SK-N-SH treated with all-trans-retinoic acid at 6 μM for 48 hours (cell line): ENCODE measurements around the gene PPM1K.

ENCODE experiments used
- ATAC-seq: fragments of 200-7000 bp; cut with Tn5 transposase; 3 replicates; pipeline ENCODE4 v1.9.1; 2020; ENCODE audit warnings: mild to moderate bottlenecking, moderate library complexity
- ARNTL ChIP-seq: fragments of 450-650 bp; formaldehyde crosslinking; IDR thresholded peaks from 2 replicates; pipeline ENCODE4 v1.5.0; 2020; ENCODE audit warnings: low read depth, mild to moderate bottlenecking, moderate library complexity, borderline replicate concordance
- BACH2 ChIP-seq: fragments of 250-450 bp; sonication (Bioruptor Pico); IDR thresholded peaks from 2 replicates; pipeline ENCODE4 v1.9.0; 2021; ENCODE audit warnings: mild to moderate bottlenecking, borderline replicate concordance
- CSDC2 ChIP-seq: fragments of 250-450 bp; sonication (Bioruptor Pico); IDR thresholded peaks from 2 replicates; pipeline ENCODE4 v1.5.0; 2020; ENCODE audit warnings: mild to moderate bottlenecking, moderate library complexity
- CSRNP3 ChIP-seq: fragments of 250-450 bp; sonication (Bioruptor Pico); IDR thresholded peaks from 2 replicates; pipeline ENCODE4 v1.5.1; 2021; ENCODE audit warnings: mild to moderate bottlenecking, moderate library complexity
- ESRRG ChIP-seq: fragments of 250-450 bp; sonication (Bioruptor Pico); IDR thresholded peaks from 2 replicates; pipeline ENCODE4 v1.6.1; 2021; ENCODE audit warnings: mild to moderate bottlenecking
- GLIS3 ChIP-seq: fragments of 250-450 bp; sonication (Bioruptor Pico); IDR thresholded peaks from 2 replicates; pipeline ENCODE4 v1.5.0; 2020; ENCODE audit warnings: mild to moderate bottlenecking, moderate library complexity
- ISL1 ChIP-seq: fragments of 250-450 bp; sonication (Bioruptor Pico); IDR thresholded peaks from 2 replicates; pipeline ENCODE4 v2.1.2; 2022; ENCODE audit warnings: mild to moderate bottlenecking, moderate library complexity
- OSR1 ChIP-seq: fragments of 250-450 bp; sonication (Bioruptor Pico); IDR thresholded peaks from 2 replicates; pipeline ENCODE4 v1.8.0; 2022; ENCODE audit warnings: moderate library complexity, mild to moderate bottlenecking, inconsistent platforms
- PPARA ChIP-seq: fragments of 250-450 bp; sonication (Bioruptor Pico); IDR thresholded peaks from 2 replicates; pipeline ENCODE4 v1.5.0; 2020; ENCODE audit warnings: mild to moderate bottlenecking, borderline replicate concordance
- SNAI2 ChIP-seq: fragments of 250-450 bp; sonication (Bioruptor Pico); IDR thresholded peaks from 2 replicates; pipeline ENCODE4 v1.5.0; 2020; ENCODE audit warnings: mild to moderate bottlenecking, moderate library complexity
- TCF4 ChIP-seq: fragments of 250-450 bp; sonication (Bioruptor Pico); IDR thresholded peaks from 2 replicates; pipeline ENCODE4 v1.8.0; 2021; ENCODE audit warnings: mild to moderate bottlenecking, moderate library complexity, borderline replicate concordance
- TOX ChIP-seq: fragments of 250-450 bp; sonication (Bioruptor Pico); IDR thresholded peaks from 2 replicates; pipeline ENCODE4 v1.8.0; 2021; ENCODE audit warnings: mild to moderate bottlenecking, moderate library complexity, borderline replicate concordance
- ZC3H10 ChIP-seq: fragments of 250-450 bp; sonication (Bioruptor Pico); IDR thresholded peaks from 2 replicates; pipeline ENCODE4 v1.5.1; 2021; ENCODE audit warnings: mild to moderate bottlenecking, moderate library complexity
- ZFP30 ChIP-seq: fragments of 450-650 bp; formaldehyde crosslinking; IDR thresholded peaks from 2 replicates; pipeline ENCODE4 v1.5.0; 2022; ENCODE audit warnings: mild to moderate bottlenecking, moderate library complexity
- ZNF565 ChIP-seq: fragments of 450-650 bp; formaldehyde crosslinking; conservative IDR thresholded peaks from 2 replicates; pipeline ENCODE4 v1.5.0; 2020; ENCODE audit warnings: low read depth, mild to moderate bottlenecking, moderate library complexity
- ZNF70 ChIP-seq: fragments of 450-650 bp; formaldehyde crosslinking; IDR thresholded peaks from 2 replicates; pipeline ENCODE4 v1.5.0; 2020; ENCODE audit warnings: mild to moderate bottlenecking, moderate library complexity
- ZNF8 ChIP-seq: fragments of 450-650 bp; formaldehyde crosslinking; IDR thresholded peaks from 2 replicates; pipeline ENCODE4 v1.5.0; 2020; ENCODE audit warnings: mild to moderate bottlenecking, moderate library complexity
- TF ChIP-seq, protein P1 (sequence below): fragments of 250-450 bp; sonication (Bioruptor Pico); IDR thresholded peaks from 2 replicates; pipeline ENCODE4 v1.5.0; 2020; ENCODE audit warnings: mild to moderate bottlenecking, moderate library complexity
- TF ChIP-seq, protein P2 (sequence below): fragments of 250-450 bp; sonication (Bioruptor Pico); IDR thresholded peaks from 2 replicates; pipeline ENCODE4 v1.8.0; 2020; ENCODE audit warnings: mild to moderate bottlenecking, moderate library complexity, borderline replicate concordance
- TF ChIP-seq, protein P3 (sequence below): fragments of 250-450 bp; sonication (Bioruptor Pico); IDR thresholded peaks from 2 replicates; pipeline ENCODE4 v1.8.0; 2021; ENCODE audit warnings: low read depth, mild to moderate bottlenecking, moderate library complexity, borderline replicate concordance

The PPM1K gene

GRCh38 chr4:88257726-88258125 is 26.6 kb downstream of the PPM1K start (continued):
- TF ChIP-seq, protein P1, sequence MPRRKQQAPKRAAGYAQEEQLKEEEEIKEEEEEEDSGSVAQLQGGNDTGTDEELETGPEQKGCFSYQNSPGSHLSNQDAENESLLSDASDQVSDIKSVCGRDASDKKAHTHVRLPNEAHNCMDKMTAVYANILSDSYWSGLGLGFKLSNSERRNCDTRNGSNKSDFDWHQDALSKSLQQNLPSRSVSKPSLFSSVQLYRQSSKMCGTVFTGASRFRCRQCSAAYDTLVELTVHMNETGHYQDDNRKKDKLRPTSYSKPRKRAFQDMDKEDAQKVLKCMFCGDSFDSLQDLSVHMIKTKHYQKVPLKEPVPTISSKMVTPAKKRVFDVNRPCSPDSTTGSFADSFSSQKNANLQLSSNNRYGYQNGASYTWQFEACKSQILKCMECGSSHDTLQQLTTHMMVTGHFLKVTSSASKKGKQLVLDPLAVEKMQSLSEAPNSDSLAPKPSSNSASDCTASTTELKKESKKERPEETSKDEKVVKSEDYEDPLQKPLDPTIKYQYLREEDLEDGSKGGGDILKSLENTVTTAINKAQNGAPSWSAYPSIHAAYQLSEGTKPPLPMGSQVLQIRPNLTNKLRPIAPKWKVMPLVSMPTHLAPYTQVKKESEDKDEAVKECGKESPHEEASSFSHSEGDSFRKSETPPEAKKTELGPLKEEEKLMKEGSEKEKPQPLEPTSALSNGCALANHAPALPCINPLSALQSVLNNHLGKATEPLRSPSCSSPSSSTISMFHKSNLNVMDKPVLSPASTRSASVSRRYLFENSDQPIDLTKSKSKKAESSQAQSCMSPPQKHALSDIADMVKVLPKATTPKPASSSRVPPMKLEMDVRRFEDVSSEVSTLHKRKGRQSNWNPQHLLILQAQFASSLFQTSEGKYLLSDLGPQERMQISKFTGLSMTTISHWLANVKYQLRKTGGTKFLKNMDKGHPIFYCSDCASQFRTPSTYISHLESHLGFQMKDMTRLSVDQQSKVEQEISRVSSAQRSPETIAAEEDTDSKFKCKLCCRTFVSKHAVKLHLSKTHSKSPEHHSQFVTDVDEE (CRISPR knock-in tag), result no peak
- no peak for TF ChIP-seq CSDC2

GRCh38 chr4:88255111-88255510 is 29.2 kb downstream of the PPM1K start:
- no peak for TF ChIP-seq ZNF70 (CRISPR knock-in tag)
- TF ChIP-seq TCF4 (CRISPR knock-in tag), result no peak
- no peak for TF ChIP-seq ZC3H10 (CRISPR knock-in tag)
- no peak for TF ChIP-seq CSRNP3
- TF ChIP-seq, protein P2, sequence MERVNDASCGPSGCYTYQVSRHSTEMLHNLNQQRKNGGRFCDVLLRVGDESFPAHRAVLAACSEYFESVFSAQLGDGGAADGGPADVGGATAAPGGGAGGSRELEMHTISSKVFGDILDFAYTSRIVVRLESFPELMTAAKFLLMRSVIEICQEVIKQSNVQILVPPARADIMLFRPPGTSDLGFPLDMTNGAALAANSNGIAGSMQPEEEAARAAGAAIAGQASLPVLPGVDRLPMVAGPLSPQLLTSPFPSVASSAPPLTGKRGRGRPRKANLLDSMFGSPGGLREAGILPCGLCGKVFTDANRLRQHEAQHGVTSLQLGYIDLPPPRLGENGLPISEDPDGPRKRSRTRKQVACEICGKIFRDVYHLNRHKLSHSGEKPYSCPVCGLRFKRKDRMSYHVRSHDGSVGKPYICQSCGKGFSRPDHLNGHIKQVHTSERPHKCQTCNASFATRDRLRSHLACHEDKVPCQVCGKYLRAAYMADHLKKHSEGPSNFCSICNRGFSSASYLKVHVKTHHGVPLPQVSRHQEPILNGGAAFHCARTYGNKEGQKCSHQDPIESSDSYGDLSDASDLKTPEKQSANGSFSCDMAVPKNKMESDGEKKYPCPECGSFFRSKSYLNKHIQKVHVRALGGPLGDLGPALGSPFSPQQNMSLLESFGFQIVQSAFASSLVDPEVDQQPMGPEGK (CRISPR knock-in tag), result no peak
- no peak for TF ChIP-seq SNAI2 (CRISPR knock-in tag)
- TF ChIP-seq ZFP30 (CRISPR knock-in tag), result no peak
- TF ChIP-seq, protein P3, sequence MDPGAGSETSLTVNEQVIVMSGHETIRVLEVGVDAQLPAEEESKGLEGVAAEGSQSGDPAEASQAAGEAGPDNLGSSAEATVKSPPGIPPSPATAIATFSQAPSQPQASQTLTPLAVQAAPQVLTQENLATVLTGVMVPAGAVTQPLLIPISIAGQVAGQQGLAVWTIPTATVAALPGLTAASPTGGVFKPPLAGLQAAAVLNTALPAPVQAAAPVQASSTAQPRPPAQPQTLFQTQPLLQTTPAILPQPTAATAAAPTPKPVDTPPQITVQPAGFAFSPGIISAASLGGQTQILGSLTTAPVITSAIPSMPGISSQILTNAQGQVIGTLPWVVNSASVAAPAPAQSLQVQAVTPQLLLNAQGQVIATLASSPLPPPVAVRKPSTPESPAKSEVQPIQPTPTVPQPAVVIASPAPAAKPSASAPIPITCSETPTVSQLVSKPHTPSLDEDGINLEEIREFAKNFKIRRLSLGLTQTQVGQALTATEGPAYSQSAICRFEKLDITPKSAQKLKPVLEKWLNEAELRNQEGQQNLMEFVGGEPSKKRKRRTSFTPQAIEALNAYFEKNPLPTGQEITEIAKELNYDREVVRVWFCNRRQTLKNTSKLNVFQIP (CRISPR knock-in tag), result no peak
- no peak for TF ChIP-seq PPARA
- no peak for TF ChIP-seq OSR1 (CRISPR knock-in tag)
- TF ChIP-seq, protein P1 (CRISPR knock-in tag), result no peak
- no peak for TF ChIP-seq BACH2 (CRISPR knock-in tag)
- TF ChIP-seq CSDC2, result no peak
- no peak for TF ChIP-seq ISL1
- TF ChIP-seq ESRRG (CRISPR knock-in tag), result no peak
- ATAC-seq, result no peak

DNA sequence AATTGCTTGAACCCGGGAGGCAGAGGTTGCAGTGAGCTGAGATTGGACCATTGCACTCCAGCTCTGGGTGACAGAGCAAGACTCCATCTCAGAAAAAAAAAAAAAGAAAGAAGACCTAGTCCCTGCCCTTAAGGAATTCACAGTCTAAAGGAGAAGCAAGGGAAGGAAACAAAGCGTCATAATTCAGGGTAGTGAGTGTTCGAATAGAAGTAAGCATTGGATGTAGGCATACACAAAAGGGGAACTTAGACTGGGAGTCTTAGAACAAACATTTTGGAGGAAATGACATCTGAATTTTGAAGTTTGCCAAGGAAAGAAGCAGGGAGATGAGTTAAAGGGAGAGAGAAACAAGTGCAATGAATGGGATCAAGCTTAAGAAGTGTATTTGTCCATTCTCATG is 32.4 kb downstream of the PPM1K start:
- no peak for TF ChIP-seq OSR1 (CRISPR knock-in tag)
- no peak for TF ChIP-seq BACH2 (CRISPR knock-in tag)
- TF ChIP-seq GLIS3 (CRISPR knock-in tag), result no peak
- TF ChIP-seq, protein P2 (CRISPR knock-in tag), result no peak
- TF ChIP-seq ZFP30 (CRISPR knock-in tag), result no peak
- no peak for TF ChIP-seq ESRRG (CRISPR knock-in tag)
- TF ChIP-seq ISL1, result no peak
- no peak for TF ChIP-seq ZNF8 (CRISPR knock-in tag)
- TF ChIP-seq TOX (CRISPR knock-in tag), result no peak
- TF ChIP-seq ZC3H10 (CRISPR knock-in tag), result no peak
- TF ChIP-seq ZNF565 (CRISPR knock-in tag), result no peak
- no peak for TF ChIP-seq ARNTL
- TF ChIP-seq CSRNP3, result no peak
- TF ChIP-seq PPARA, result no peak
- no peak for ATAC-seq
